GM18511 (cell line): ENCODE data around the gene KLHL3.

Experiments used
- ATAC-seq: cut with Tn5 transposase; IDR thresholded peaks from one replicate; pipeline ENCODE4 v1.9.1; 2021; ENCODE audit warnings: mild to moderate bottlenecking, moderate library complexity; ENCODE audit not compliant: unreplicated experiment

Gene KLHL3

GRCh38 chr5:137615171-137615775 is 120.6 kb downstream of the KLHL3 start:
- ATAC-seq: no peak

- ATAC-seq: no peak
Observed at GRCh38 chr5:137613554-137614265, 122.2 kb downstream of the KLHL3 start.

DNA sequence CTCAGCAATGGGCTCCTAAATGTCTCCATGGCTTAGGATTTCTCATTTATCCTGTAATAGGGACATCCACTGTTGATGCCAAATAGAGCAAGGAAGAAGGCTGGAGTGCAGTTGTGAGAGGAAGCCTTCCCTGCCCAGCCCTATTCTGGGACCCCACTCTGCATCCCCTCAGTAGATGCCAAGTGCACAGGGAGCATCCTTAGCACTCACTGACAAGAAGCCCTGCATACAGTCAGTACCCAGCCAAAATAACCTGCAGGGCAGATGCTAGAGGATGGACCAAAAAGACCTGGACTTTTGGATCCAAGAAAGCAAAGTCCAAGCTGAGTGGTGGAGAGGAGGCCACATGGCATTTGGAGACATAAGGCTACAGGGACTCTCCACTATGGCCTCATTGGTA is 123.3 kb downstream of the KLHL3 start:
- no peak for ATAC-seq

DNA sequence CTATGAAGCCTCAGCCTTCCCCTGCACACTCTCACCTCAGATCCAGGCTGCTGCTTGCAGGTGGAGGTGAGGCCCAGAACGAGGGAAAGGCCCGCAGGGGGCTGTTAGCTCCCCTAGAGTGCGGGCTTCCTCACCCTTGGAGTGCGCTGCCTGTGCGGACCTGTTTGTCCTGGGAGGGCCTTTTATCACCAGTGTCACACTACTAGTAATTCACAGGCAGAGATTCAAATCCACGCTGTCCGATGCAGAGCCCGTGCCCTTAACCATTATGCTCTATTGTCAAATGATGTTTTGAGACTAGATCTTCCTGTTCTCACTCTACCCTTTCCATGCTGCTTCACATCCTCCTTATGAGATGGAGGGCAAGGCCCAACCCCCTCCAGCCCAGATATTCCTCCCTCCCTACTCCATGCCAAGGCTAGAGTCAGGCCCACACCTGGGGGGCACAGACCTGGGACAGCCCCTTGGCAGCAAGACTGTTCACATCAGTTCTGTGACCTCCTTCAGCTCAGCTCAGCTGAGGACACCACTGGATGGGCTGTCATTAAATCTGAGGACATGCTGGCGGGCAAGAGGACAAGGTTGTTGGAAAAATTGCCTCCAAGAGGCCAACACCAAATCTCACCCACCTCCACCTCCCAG is 124.0 kb downstream of the KLHL3 start:
- ATAC-seq: no peak

GRCh38 chr5:137611011-137611580 is 124.8 kb downstream of the KLHL3 start:
- ATAC-seq: no peak

GRCh38 chr5:137610598-137610997 is 125.3 kb downstream of the KLHL3 start:
- no peak for ATAC-seq

DNA sequence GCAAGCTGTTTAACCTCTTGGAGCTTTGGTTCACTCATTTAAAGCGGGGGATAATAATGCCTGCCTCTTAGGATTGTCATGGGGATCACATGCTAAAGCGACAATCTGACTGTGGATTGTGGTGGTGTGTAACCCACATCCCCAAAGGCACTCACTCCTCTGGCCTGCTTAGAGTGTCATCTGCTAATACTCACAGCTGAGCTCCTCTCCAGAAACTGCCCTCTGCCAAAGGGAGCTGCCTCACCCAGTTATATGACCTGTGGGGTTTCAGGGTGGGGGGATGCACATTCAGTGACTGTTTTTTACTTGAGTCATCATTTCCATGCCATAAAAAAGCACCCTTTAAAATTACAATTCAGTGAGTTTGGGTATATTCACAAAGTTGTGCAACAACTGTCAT is 126.8 kb downstream of the KLHL3 start:
- no peak for ATAC-seq

GRCh38 chr5:137607771-137608170 is 128.1 kb downstream of the KLHL3 start:
- ATAC-seq: no peak

DNA sequence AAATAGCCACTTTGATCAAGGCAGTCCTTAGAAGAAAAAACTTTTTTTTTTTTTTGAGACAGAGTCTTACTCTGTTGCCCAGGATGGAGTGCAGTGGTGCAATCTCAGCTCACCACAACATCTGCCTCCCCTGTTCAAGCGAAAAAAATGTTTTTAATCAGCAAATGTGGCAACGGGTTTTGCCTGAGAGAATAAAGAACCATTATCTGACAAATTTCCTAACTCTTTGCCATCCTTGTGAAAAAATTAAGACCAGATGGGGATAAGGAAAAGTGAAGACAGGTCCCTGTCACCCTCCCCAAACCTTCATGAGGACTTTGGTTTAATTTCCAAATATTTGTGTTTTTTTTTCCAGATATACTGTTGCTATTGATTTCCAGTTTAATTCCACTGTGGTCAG is 129.5 kb downstream of the KLHL3 start:
- ATAC-seq: no peak

DNA sequence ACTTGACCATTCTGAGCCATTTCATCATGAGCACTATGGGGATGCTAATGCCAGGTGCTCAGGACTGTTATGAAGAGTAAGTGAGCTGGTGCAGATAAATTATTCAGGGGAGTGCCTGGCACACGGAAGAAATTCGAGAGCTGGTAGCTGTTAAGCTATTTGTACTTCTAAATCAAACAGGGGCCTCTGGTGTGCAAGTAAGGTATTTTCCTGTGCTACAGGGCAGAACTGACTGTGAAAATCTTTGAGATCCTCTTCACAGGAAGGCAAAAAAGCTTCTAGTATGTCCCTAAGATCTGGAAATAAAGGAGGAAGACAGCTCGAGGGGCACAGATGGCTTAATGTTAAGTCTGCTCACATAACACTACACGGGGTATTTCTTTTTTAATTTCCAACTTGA is 130.5 kb downstream of the KLHL3 start:
- no peak for ATAC-seq

DNA sequence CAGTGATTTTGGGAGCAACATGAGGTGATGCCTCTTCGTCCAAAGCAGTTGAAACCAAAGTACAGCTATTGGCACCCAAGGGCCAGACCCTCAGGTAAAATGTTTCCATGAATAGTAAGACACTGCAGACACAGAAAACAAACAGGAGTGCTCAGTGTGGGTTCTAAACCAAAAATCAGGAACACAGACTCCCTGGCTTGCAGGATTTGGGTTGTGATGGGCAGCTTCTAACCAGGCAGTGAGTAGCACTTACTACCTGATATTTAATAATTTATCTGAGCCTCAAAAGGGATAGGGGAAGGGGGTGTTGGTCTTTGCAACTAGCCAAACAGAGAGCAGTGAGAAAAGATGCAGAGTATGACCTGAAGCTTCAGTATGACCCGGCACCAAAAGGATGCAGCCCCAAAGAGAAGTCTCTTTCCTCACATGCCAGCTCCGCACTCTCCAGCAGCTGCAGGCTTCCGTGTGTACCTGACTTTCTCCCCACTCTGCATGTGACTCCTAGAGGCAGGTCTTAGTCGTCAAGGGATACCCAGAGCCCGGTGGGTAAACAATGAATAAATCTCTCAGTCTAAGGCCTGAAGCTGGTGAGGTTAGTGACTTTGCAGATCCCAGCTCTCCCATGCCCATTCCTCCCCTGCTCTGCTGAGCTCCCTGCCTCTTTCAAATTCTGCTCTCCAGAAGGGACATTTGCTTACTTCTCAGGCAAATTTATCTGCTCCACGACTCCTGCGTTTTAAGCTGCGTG is 131.4 kb downstream of the KLHL3 start:
- no peak for ATAC-seq

DNA sequence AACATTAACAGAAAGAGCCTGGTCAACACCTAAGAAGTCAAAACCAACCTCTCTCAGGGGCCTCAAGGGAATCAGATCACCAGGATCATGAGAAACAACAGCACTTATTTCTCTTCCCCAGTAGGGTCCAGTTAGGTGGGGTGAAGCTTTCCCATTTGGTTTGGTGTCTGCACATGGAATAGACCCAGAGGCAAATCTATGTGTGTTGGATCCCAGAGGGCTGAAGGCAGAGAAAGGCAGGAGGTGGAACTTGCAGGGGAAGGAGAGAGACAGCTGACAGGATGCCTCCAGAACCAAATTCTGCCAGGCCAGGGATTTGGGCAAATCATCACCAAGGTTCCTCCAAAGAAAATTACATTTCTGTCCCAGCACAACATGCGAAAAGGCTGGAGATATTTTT is 132.0 kb downstream of the KLHL3 start:
- ATAC-seq: no peak

GRCh38 chr5:137603356-137603755 is 132.5 kb downstream of the KLHL3 start:
- ATAC-seq: no peak

DNA sequence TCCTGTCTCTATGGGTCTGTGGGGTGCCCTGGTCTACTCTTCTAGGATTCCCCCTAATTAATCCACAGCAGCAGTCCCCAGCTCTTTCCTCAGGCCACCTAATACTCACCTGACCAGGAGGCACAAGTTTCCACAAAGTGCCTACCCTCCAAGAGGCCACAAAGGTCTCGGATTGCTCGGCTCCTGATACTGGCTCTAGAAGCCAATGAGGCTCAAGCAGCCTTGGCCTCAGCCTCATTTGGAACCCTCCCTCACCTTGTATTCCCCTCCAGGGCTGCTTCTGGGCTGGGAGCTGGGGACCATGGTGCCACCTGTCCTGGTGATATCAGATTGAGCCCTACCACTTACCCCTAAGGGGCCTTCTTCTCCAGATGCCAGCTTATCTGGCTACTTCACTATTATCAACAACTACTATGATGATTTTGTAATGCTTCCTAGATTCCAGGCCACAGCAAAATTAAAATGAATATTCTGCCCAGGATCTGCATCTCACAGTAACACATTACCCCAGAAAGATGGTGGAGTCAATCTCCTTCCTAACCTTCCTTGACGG is 133.1 kb downstream of the KLHL3 start:
- no peak for ATAC-seq

GRCh38 chr5:137600721-137601360 is 135.0 kb downstream of the KLHL3 start:
- ATAC-seq: no peak

- no peak for ATAC-seq
Observed at GRCh38 chr5:137599457-137599856, 136.4 kb downstream of the KLHL3 start.

DNA sequence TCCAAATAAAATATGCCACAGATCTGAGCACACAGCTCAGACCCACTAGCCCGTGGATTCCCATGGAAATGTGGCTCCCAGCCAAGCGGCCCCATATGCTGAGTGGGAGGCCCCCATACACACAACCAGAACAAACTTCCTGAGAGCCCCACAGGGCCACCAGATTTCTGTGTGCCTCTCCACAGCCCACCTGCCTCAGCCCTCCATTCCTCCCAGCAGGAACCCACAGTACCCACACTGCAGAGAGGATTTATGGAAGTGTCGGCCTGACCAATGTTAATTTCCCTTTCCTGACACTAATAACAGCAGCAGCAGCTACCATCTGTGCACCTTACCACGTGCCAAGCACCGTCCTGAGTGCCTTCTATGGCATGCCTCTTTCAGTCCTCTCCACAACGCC is 137.5 kb downstream of the KLHL3 start:
- no peak for ATAC-seq

DNA sequence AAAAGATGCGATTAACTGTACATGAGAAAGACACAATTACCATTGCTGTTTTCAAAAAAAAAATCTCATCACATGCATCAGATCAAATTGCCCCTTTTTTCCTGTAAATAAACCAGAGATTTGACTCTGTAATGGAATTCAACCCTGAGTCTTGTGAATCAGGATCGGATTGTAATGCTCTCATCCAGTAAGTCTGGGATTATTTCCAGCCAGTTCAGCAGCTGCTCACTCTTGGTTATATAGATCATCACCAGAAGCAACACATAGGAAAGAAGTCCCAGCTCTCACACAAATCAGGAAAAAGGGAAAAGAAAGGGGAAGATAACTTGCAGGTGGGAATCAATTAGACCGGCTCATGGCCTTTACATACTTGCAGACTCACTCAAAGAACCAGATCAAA is 138.9 kb downstream of the KLHL3 start:
- ATAC-seq: no peak

DNA sequence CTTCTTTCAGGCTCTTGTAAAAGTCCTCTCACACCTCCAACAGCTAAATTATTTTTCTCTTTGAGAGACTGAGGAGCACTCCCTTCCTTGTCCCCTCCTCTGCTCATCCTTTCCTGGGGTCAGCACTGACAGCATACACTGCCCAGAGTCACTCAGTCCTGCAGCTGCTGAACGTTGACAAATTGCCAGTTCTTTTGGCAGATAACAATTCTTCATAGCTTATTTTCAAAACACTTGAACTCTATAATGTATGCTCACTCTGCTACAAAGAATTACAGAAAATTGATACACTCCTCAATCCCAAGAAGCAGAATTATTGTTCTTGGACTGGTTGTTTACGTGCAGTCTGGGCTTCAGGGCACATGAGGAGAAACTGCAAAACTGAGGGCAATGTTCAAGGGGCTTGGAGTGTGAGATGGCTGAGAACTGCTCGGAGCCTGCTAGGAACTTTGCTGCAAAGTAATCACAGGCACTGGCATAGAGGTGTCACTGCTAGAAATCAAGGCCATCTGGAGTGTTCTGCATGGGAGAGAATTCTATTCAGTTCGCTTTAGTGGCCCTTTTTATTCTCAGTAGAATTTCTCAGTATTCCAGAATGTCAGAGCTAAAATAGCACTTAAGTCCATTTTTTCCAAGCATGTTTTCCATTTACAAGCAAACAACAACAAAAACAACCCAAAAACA is 140.4 kb downstream of the KLHL3 start:
- no peak for ATAC-seq

DNA sequence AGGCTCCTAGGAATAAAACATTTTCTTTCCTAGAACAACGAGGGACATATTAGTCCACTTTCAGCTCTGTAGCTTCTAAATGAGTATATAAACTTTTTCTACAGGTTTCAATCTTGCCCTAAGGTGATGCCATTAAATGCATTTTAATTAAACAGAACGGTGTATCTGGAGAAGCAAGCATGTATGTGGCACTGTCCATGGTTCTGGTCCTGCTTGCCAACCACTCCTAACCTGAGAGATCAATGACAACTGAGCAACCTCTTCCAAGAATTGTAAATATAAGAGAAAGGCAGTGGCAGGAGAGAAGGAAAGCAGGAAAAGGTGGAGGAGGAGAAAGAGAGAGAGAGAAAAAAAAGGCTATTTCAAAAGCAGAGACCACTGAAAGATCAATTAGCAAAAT is 141.2 kb downstream of the KLHL3 start:
- no peak for ATAC-seq
